AG04450 (cell line): ENCODE results near the gene PAQR3. TPM values are rescaled to one million over a fixed set of nuclear protein-coding genes. Genes with fewer than 3 reads are reported as not detected.
A peak's percentile ranks its signal among the peaks of the same experiment; 100 is the strongest.

ENCODE experiments used
- CTCF ChIA-PET: fragments of 300-600, 350-600 bp; formaldehyde crosslinking; extraction: SDS; loops from one replicate; lab custom pipeline; 2022; ENCODE audit warnings: antibody characterized with exemption, inconsistent platforms; lab: Charles Lee
- POLR2A ChIA-PET: fragments of 350-600 bp; formaldehyde crosslinking; extraction: SDS; loops from one replicate; lab custom pipeline; 2021; ENCODE audit warnings: antibody characterized with exemption, inconsistent platforms; lab: Yijun Ruan, JAX
- DNase-seq: peaks from one replicate; pipeline ENCODE4 v3.0.0-alpha.2; 2011; ENCODE audit warnings: low read depth, low spot score
- H3K27ac ChIP-seq: one replicate; pipeline ENCODE4 v1.5.1; 2012; ENCODE audit warnings: low read depth, low read length, control low read depth
- H3K27me3 ChIP-seq: one replicate; pipeline ENCODE4 v1.6.0; 2012; ENCODE audit warnings: low read length; ENCODE audit not compliant: control insufficient read depth, insufficient read depth
- H3K4me3 ChIP-seq: 2 replicates; pipeline ENCODE4 v1.5.1; 2011; ENCODE audit warnings: mild to moderate bottlenecking, low read depth, low read length, control low read depth
- H3K9me3 ChIP-seq: 2 replicates; pipeline ENCODE4 v1.5.1; 2012; ENCODE audit warnings: low read length; ENCODE audit not compliant: control insufficient read depth, insufficient read depth
- CTCF ChIP-seq: IDR thresholded peaks from 2 replicates; pipeline ENCODE4 v1.5.1; 2011; ENCODE audit warnings: low read depth, low read length, control low read depth, inconsistent platforms
- polyA plus RNA-seq: library from polyadenylated mRNA; depleted of rRNA; stranded (reverse); fragments of >200 nt; gene quantifications from 2 replicates; pipeline ENCODE4 v1.2.3, GENCODE V29; 2011

The PAQR3 gene
- polyA plus RNA-seq, 1 experiment: 35.7 TPM

- Histone ChIP-seq H3K27me3 (peaks cover 4% of the 10 kb centered on the region), H3K27ac (no peak overlapping the region), H3K9me3 (no peaks in the 10 kb centered on the region), H3K4me3 (no peak overlapping the region)
- DNase-seq: no peak
- ChIA-PET POLR2A (no interaction called here), CTCF (no interaction called here)
- TF ChIP-seq CTCF: no peak
These were observed 6.5 kb upstream of the PAQR3 start for GRCh38 chr4:78945651-78946179.

GRCh38 chr4:78944381-78944780 lies 5.1 kb upstream of the PAQR3 start:
- DNase-seq: no peak
- TF ChIP-seq CTCF: no peak
- Histone ChIP-seq H3K27me3 (peaks cover 4% of the 10 kb centered on the region), H3K27ac (no peak overlapping the region), H3K4me3 (no peak overlapping the region), H3K9me3 (no peaks in the 10 kb centered on the region)
- ChIA-PET CTCF (no interaction called here), POLR2A (no interaction called here)

- no peaks in the 10 kb centered on the region for H3K9me3 ChIP-seq
- ChIA-PET POLR2A (no interaction called here), CTCF (no interaction called here)
- no peak overlapping the region for H3K4me3 ChIP-seq
- DNase-seq: no peak
- no peak for TF ChIP-seq CTCF
- H3K27ac ChIP-seq: no peak overlapping the region
- peaks cover 4% of the 10 kb centered on the region for H3K27me3 ChIP-seq
These were observed 1.5 kb upstream of the PAQR3 start for GRCh38 chr4:78940752-78941151.

- H3K27ac ChIP-seq: no peak overlapping the region
- no peak for DNase-seq
- ChIA-PET POLR2A (interaction anchor here (0.6 kb wide), 2 partner anchors 162 to 464 kb away, joined by 3 to 8 read pairs; no protein-coding TSS in a partner anchor), CTCF (interaction anchor here (0.6 to 2.5 kb wide), 7 partner anchors 13 to 1756 kb away, joined by 3 to 21 read pairs (median 4); no protein-coding TSS in a partner anchor)
- H3K4me3 ChIP-seq: peak overlapping the region; percentile 59
- no peaks in the 10 kb centered on the region for H3K9me3 ChIP-seq
- no peak for TF ChIP-seq CTCF
- H3K27me3 ChIP-seq: no peaks in the 10 kb centered on the region
These were observed 400 bp upstream of the PAQR3 start for GRCh38 chr4:78939667-78940008.

- CTCF ChIA-PET: interaction anchor here (1.0 to 2.5 kb wide), 4 partner anchors 14 to 420 kb away, joined by 3 to 21 read pairs (median 5); no protein-coding TSS in a partner anchor
- no peak overlapping the region for H3K27ac ChIP-seq
- no peak for TF ChIP-seq CTCF
These were observed 767 bp downstream of the PAQR3 start for GRCh38 chr4:78938474-78938867.

More at GRCh38 chr4:78938474-78938867, 767 bp downstream of the PAQR3 start:
- POLR2A ChIA-PET: no interaction called here
- no peaks in the 10 kb centered on the region for H3K9me3 ChIP-seq
- DNase-seq: no peak
- H3K4me3 ChIP-seq: peak overlapping the region; percentile 92
- no peaks in the 10 kb centered on the region for H3K27me3 ChIP-seq
